CD4-positive, alpha-beta T cell treated with Interferon alpha-2 for 1 hour (primary cell): ENCODE measurements around the gene INPP4B.

ENCODE experiments used
- DNase-seq, 2 donors: peaks; one replicate each; pipeline ENCODE4 v3.0.0-alpha.2; 2020 to 2022

Gene INPP4B

DNA sequence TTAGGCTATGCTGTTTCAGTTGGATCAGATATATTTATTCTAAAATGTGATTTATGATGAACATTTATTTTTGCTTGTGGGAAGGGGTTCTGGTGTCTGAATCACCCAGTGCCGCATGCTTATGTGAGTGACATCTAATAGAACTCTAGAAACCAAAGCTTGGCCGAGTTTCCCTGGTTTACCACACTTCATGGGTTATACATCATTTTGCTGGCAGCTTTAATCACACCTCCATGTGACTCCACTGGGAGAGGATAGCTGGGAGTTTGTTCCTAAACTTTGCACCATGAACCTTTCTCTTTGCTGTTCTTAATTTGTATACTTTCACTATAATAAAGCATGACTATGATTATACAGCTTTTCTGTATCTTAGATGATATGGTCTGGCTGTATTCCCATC lies 382.9 kb downstream of the INPP4B start:
- no peak for DNase-seq

GRCh38 chr4:142452161-142452855 lies 393.8 kb downstream of the INPP4B start:
- no peak for DNase-seq

DNA sequence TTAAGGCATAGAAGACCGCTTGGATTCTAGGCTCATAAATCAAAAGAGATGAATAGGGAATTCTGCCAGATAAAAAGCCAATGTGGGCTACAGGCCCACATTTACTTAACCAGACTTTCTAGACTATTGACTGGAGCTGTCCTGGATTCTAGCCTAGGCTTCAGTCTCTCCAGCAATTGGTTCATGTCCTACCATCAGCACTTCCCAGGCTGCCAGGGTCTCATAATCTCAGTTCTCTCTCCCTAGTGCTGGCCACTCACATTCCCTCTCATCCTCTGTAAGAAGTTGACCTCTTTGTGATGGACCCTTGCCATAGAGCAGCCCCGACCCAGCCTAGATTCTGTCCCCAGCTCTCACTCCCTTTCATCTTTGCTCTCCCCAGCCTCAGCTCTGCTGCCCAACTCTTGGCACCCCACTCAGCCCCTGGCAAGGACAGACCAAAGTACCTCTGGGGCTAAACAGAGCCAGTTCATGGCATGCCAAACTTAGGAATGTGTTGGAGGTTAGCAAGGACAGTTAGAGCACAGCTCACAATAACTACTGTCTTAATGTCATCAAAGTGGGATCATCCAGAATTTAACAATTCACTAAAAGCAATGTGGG lies 396.2 kb downstream of the INPP4B start:
- DNase-seq, result no peak

- DNase-seq, result no peak
Measured at GRCh38 chr4:142447009-142447408, 399.1 kb downstream of the INPP4B start.

DNA sequence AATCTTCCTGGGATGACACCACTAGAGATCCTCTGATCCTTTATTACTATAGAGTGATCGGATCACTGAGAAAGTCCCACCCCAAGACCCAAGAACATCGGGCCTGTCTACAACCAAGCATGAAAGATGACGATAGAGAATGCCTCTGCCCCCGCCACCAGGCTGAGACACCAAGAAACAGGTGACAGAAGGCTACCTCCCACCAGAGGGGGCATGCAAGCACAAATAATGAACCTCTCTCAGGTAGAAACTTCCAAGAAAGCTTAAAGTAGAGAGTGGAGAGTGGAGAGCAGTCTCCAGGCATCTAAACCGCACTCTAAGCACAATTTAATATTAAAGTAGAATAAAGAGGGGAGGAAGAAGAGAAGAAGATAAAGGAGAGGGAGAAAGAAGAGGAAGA lies 402.6 kb downstream of the INPP4B start:
- no peak for DNase-seq

GRCh38 chr4:142440093-142440492 lies 406.0 kb downstream of the INPP4B start:
- DNase-seq, result no peak

- no peak for DNase-seq
Measured at GRCh38 chr4:142435599-142436235, 410.4 kb downstream of the INPP4B start.

- DNase-seq, result peak in 1 of 2 donors; percentile 50
Measured at GRCh38 chr4:142434519-142435224, 411.4 kb downstream of the INPP4B start.

- DNase-seq, result no peak
Measured at GRCh38 chr4:142428715-142429114, 417.4 kb downstream of the INPP4B start.

GRCh38 chr4:142427456-142427855 lies 418.6 kb downstream of the INPP4B start:
- no peak for DNase-seq

DNA sequence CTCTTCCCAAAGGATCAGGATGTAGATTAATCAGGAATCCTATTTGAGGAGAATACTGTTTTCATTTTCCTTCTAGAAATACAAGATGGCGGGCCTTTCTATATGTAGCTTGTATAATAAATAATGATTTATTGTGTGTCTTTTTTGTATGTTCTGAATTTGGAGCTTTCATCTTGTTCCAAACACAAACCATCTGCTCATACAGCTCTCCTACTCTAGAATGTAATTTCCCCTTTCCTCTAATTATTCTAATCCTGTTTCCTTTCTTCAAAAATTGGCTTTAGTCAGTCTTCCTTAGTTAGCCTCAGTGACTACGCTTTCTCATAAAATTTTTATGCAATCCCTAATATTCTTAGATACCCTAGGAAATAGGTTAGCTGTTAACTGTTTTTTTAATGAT lies 422.2 kb downstream of the INPP4B start:
- no peak for DNase-seq

DNA sequence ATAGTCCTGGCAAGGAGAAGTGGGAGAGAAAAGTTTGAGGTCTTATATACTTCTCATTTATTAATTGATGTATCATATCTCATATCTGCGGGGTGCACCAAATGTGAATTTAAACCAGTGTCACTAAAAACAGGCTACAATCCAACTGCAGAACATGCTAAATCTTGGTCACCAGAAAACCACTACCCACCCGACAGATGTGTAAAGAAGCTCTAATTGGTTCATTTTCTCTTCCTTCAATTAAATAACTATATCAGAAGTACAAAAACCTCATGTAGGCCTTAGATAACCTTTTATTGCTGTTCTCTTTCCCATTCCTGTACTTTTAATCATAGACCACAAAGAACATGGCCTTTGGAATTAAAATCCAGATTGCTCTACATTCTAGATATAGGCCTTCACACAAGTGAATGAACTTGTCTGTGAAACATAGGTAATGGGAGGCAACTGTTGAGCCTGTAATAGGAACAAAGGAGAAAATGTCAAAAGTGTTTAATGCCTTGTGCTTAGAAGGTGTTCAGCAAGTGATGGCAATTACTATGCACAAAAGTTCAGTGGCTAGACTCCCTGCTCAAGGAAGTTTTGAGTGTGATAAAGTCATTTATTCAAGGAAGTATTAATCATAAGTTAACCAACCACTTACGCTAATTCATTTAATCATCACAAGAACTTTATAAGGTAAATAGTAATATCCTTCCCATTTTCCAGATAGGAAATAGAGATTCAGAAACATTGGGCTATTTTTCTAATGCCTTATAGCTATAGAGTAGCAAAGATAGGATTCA lies 425.6 kb downstream of the INPP4B start:
- DNase-seq, result no peak

- DNase-seq, result no peak
Measured at GRCh38 chr4:142419712-142420111, 426.4 kb downstream of the INPP4B start.

- DNase-seq, result no peak
Measured at GRCh38 chr4:142418697-142419096, 427.4 kb downstream of the INPP4B start.

- DNase-seq, result peak in 1 of 2 donors; percentile 67
Measured at GRCh38 chr4:142416711-142417275, 429.3 kb downstream of the INPP4B start.

DNA sequence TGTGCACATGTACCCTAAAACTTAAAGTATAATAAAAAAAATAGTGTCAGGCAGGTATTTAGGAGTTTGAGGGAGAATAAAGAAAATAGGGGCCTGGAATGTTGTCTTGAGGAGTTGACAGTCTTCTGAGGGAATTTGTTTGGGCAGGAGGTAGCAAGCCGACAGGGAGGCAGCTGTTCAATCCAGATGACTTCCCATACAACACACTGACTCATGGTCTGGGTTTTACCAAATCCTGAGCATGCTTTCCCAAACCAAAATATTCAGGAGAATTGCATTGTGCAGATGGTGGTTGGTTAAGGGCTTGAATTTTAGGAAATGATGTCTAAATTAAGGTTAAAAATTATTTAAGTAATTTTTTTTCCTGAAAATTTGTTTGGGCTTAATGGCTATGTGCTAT lies 430.0 kb downstream of the INPP4B start:
- no peak for DNase-seq

DNA sequence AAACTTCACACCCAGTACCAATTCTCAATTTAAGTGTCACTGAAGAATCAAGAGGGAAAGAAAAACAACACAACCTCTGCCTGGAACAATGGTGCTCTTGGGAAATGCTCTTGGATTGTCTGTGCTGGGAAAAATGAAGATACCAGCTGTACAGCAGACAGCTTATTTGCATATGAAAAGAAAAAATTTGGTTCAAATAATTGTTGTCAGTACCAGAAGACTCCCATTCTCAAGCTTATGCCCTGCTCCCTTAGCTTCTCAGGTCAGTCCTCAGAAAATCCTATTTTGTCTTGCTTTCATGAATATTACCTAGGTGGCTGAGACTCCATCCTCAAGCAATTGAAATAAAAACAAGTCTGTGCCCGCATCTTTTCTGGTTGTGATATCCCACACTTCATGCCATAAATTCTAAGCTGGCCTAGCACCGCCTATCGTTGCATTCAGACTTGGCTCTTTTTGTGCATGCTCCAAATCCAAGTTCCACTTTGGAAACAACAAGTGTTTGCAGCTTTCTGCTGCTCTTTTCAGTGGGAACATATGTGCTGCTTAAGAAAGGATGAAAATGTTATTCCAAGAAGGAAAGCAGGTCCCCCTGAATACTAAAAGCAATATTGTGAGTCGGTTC lies 431.6 kb downstream of the INPP4B start:
- DNase-seq, result no peak

DNA sequence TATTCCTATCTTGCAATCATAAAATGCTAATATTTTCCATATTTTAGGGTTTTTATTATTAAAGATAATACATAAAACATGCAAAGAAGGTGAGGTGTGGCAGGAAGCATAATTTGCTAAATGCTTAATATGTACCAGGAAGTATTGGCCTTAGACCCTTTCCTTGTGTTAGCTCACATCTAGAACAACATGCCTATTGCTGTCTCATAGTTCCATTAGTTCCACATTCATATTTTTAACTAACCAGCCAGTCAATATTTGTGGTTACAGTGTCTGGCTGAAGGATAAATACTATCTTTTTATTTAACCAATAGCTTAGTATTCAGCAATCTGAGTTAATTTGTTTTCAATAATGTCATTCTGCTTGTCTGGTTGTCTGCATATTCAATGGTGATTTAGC lies 432.6 kb downstream of the INPP4B start:
- no peak for DNase-seq

GRCh38 chr4:142411993-142412392 lies 434.1 kb downstream of the INPP4B start:
- no peak for DNase-seq

DNA sequence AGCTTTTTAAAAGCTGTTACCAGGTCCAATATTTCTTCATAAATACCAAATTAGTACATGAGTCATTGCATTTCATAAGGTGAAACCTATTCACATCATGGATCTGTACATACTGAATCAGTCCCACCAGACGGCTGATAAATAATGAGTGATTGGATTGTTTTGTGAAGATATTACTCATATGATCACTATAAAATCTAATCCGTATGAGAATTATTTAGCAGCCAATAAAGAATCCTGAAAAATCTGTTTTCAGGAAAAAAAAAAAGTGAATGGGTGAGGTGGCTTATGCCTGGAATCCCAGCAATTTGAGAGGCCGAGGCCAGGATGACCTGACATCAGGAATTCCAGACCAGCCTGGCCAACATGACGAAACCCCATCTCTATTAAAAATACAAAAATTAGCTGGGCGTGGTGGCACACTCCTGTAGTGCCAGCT lies 438.1 kb downstream of the INPP4B start:
- no peak for DNase-seq

DNA sequence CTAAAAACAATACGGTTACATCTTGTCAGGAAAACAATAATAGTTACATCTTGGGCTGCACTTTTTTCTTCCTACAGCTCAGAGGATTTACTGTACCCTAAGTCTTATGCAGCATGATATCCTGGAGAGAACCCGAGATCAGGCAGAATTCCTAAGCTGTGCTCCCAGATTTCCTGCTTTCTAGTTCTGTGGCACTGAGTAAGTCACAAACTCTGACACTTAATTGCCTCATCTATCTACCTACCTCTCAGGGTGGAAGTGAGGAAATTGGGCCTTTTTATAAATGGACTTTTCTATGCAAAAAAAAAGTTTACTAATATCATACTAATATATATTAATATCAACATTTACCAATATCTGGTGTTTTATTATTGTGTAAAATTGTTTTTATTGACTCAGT lies 438.5 kb downstream of the INPP4B start:
- no peak for DNase-seq

DNA sequence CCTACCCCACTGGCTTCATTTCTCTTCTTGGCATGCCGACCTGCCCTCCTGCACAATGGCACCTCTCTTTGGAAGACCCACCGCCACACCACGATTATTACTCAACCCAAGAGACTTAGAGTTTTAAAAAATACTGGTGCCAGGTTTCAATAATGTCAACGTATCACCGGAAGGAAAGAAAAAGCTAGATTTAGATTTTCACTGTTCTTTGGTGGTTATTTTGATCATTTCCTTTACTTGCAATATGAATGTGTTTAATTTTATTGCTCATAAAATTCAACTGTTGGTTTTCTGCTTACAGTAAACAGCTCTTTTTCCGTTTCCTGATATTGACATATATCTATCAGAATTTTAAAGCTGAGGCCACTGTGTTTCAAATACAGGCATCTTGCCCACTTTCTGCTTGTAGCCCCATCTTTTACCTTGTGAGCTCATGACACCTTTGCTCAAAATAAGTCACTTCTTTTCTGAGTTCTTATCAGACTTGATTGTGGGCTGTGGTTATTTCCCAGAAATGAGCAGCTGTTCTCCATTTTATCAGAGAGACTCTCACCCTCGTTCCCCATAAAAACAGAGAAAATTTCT lies 439.1 kb downstream of the INPP4B start:
- DNase-seq, result peak; percentile 41 to 86
